Smooth muscle cell (in vitro differentiated cells): ENCODE results near the gene RNASE9. TPM values are rescaled to one million over a fixed set of nuclear protein-coding genes. Genes with fewer than 3 reads are reported as not detected.
"Not testable (repeated sequence)": the region's sequence is repeated elsewhere in the genome, so short reads cannot be mapped to it uniquely, and the experiment has no call there.

Experiments used
- DNase-seq: peaks from one replicate; lab custom pipeline; 2025; ENCODE audit not compliant: unreplicated experiment; lab: John Stamatoyannopoulos, UW
- H2AFZ ChIP-seq: fragments of 200-600 bp; sonication (generic); 2 replicates; pipeline ENCODE4 v1.6.0; 2016; ENCODE audit warnings: antibody characterized with exemption, low read depth, mild to moderate bottlenecking
- H3F3A ChIP-seq: fragments of 200-600 bp; sonication (generic); 2 replicates; pipeline ENCODE4 v1.6.0; 2017; ENCODE audit warnings: antibody characterized with exemption, low read depth
- H3K27ac ChIP-seq: fragments of 200-600 bp; sonication (generic); 2 replicates; pipeline ENCODE4 v1.5.1; 2016; ENCODE audit warnings: low read depth, mild to moderate bottlenecking
- H3K27me3 ChIP-seq: fragments of 200-600 bp; sonication (generic); 2 replicates; pipeline ENCODE4 v1.6.1; 2016; ENCODE audit warnings: low read depth, mild to moderate bottlenecking
- H3K36me3 ChIP-seq: fragments of 200-600 bp; sonication (generic); 2 replicates; pipeline ENCODE4 v1.5.1; 2016; ENCODE audit warnings: low read depth
- H3K4me1 ChIP-seq: fragments of 200-600 bp; sonication (generic); 2 replicates; pipeline ENCODE4 v1.5.1; 2016; ENCODE audit warnings: low read depth
- H3K4me2 ChIP-seq: fragments of 200-600 bp; sonication (generic); 2 replicates; pipeline ENCODE4 v1.6.0; 2016; ENCODE audit warnings: mild to moderate bottlenecking
- H3K4me3 ChIP-seq: fragments of 200-600 bp; sonication (generic); 2 replicates; pipeline ENCODE4 v1.5.1; 2016; ENCODE audit warnings: mild to moderate bottlenecking
- H3K79me2 ChIP-seq: fragments of 200-600 bp; sonication (generic); 2 replicates; pipeline ENCODE4 v1.6.0; 2016; ENCODE audit warnings: low read depth, mild to moderate bottlenecking
- H3K9ac ChIP-seq: fragments of 200-600 bp; sonication (generic); 2 replicates; pipeline ENCODE4 v1.6.0; 2016; ENCODE audit warnings: low read depth
- H3K9me3 ChIP-seq: fragments of 200-600 bp; sonication (generic); replicated peaks from 2 replicates; pipeline ENCODE4 v1.5.1; 2016; ENCODE audit warnings: low read depth
- H4K20me1 ChIP-seq: fragments of 200-600 bp; sonication (generic); 2 replicates; pipeline ENCODE4 v1.6.0; 2016; ENCODE audit warnings: low read depth
- WGBS: methylation state at CpG from one replicate; pipeline ENCODE4 v1.1.7; 2016; ENCODE audit warnings: low lambda C conversion rate; 5-methylcytosine and 5-hydroxymethylcytosine counted together
- polyA plus RNA-seq: library from polyadenylated mRNA; unstranded; fragments of >200 nt; fragmentation: Nextera tagmentation; extraction: Ambion mirVana; gene quantifications from 2 replicates; pipeline ENCODE4 v1.2.1, GENCODE V29; 2016
- total RNA-seq: library from RNA; depleted of rRNA; stranded (reverse); fragments of >200 nt; gene quantifications from 2 replicates; pipeline ENCODE4 v1.2.3, GENCODE V29; 2014

RNASE9 gene
- total and polyA plus RNA-seq, 2 experiments from 2014 or later, result not detected

GRCh38 chr14:20506752-20507151, 54.1 kb downstream of the RNASE9 start:
- H3K27ac ChIP-seq, H3K4me2 ChIP-seq: not testable (repeated sequence)
- no CpG with 5 or more reads among the region's 30 CpGs for WGBS

GRCh38 chr14:20506276-20506675, 54.6 kb downstream of the RNASE9 start:
- H3K9me3 ChIP-seq, H4K20me1 ChIP-seq, H2AFZ ChIP-seq, H3K4me2 ChIP-seq, H3F3A ChIP-seq, H3K27me3 ChIP-seq, DNase-seq, H3K9ac ChIP-seq, H3K4me1 ChIP-seq, H3K36me3 ChIP-seq, H3K27ac ChIP-seq, H3K79me2 ChIP-seq, H3K4me3 ChIP-seq: not testable (repeated sequence)
- no CpG with 5 or more reads among the region's 30 CpGs for WGBS

More at GRCh38 chr14:20506752-20507151, 54.1 kb downstream of the RNASE9 start:
- not testable (repeated sequence) for H3K36me3 ChIP-seq, H3K4me1 ChIP-seq, H3K27me3 ChIP-seq, H3F3A ChIP-seq, H4K20me1 ChIP-seq, H3K9me3 ChIP-seq, H3K79me2 ChIP-seq, H3K4me3 ChIP-seq, DNase-seq, H3K9ac ChIP-seq, H2AFZ ChIP-seq

Other genes starting within 250 kb of the RNASE9 start
- 65.3 and 70.4 TPM in 2 replicates for gene CCNB1IP1, start 227.8 kb downstream of the RNASE9 start, total RNA-seq
- 16.3 and 25.6 TPM in 2 replicates for gene CCNB1IP1, start 227.8 kb downstream of the RNASE9 start, polyA plus RNA-seq
- gene PARP2, start 217.4 kb downstream of the RNASE9 start, total RNA-seq, result 24.0 and 29.2 TPM in 2 replicates
- 37.3 and 38.7 TPM in 2 replicates for gene PARP2, start 217.4 kb downstream of the RNASE9 start, polyA plus RNA-seq
- gene TEP1, start 147.5 kb downstream of the RNASE9 start, total RNA-seq, result 10.0 and 10.3 TPM in 2 replicates
- gene TEP1, start 147.5 kb downstream of the RNASE9 start, polyA plus RNA-seq, result 3.9 and 4.0 TPM in 2 replicates
- not detected in 2 replicates for gene KLHL33, start 124.9 kb downstream of the RNASE9 start, total RNA-seq
- 0.04 and 0.08 TPM in 2 replicates for gene KLHL33, start 124.9 kb downstream of the RNASE9 start, polyA plus RNA-seq
- 33.3 and 41.3 TPM in 2 replicates for gene OSGEP, start 106.2 kb downstream of the RNASE9 start, total RNA-seq
- gene OSGEP, start 106.2 kb downstream of the RNASE9 start, polyA plus RNA-seq, result 18.4 and 21.7 TPM in 2 replicates
- gene APEX1, start 105.8 kb downstream of the RNASE9 start, total RNA-seq, result 51.2 and 81.6 TPM in 2 replicates
- 116 and 118 TPM in 2 replicates for gene APEX1, start 105.8 kb downstream of the RNASE9 start, polyA plus RNA-seq
- gene PIP4P1, start 99.6 kb downstream of the RNASE9 start, total RNA-seq, result 24.8 and 29.3 TPM in 2 replicates
- 53.8 and 54.9 TPM in 2 replicates for gene PIP4P1, start 99.6 kb downstream of the RNASE9 start, polyA plus RNA-seq
- 49.7 and 52.2 TPM in 2 replicates for gene PNP, start 91.6 kb downstream of the RNASE9 start, total RNA-seq
- gene PNP, start 91.6 kb downstream of the RNASE9 start, polyA plus RNA-seq, result 24.2 and 33.4 TPM in 2 replicates
- not detected in 2 replicates for gene RNASE10, start 55.5 kb downstream of the RNASE9 start, total RNA-seq
- 0.26 and 0.40 TPM in 2 replicates for gene RNASE10, start 55.5 kb downstream of the RNASE9 start, polyA plus RNA-seq
- gene RNASE11, start 27.0 kb upstream of the RNASE9 start, total RNA-seq, result not detected in 2 replicates
- gene RNASE11, start 27.0 kb upstream of the RNASE9 start, polyA plus RNA-seq, result not detected in 2 replicates
- not detected in 2 replicates for gene RNASE12, start 30.3 kb upstream of the RNASE9 start, total RNA-seq
- gene RNASE12, start 30.3 kb upstream of the RNASE9 start, polyA plus RNA-seq, result not detected in 2 replicates
- gene OR6S1, start 80.6 kb upstream of the RNASE9 start, total RNA-seq, result not detected in 2 replicates
- gene OR6S1, start 80.6 kb upstream of the RNASE9 start, polyA plus RNA-seq, result not detected in 2 replicates
- 34.8 and 41.8 TPM in 2 replicates for gene RNASE4, start 123.5 kb upstream of the RNASE9 start, total RNA-seq
- 20.1 and 28.6 TPM in 2 replicates for gene RNASE4, start 123.5 kb upstream of the RNASE9 start, polyA plus RNA-seq
- 7.1 and 13.8 TPM in 2 replicates for gene ANG, start 127.7 kb upstream of the RNASE9 start, total RNA-seq
- 19.5 TPM in 2 replicates for gene ANG, start 127.7 kb upstream of the RNASE9 start, polyA plus RNA-seq
- not detected in 2 replicates for gene EDDM3A, start 184.8 kb upstream of the RNASE9 start, total RNA-seq
- not detected in 2 replicates for gene EDDM3A, start 184.8 kb upstream of the RNASE9 start, polyA plus RNA-seq
- gene EDDM3B, start 207.4 kb upstream of the RNASE9 start, total RNA-seq, result not detected in 2 replicates
- gene EDDM3B, start 207.4 kb upstream of the RNASE9 start, polyA plus RNA-seq, result not detected in 2 replicates
- 3.3 TPM in 1 of 2 replicates, not detected in the other for gene RNASE6, start 220.2 kb upstream of the RNASE9 start, total RNA-seq
- 0.22 TPM in 1 of 2 replicates, not detected in the other for gene RNASE6, start 220.2 kb upstream of the RNASE9 start, polyA plus RNA-seq
- 4.0 and 13.5 TPM in 2 replicates for gene RNASE1, start 241.8 kb upstream of the RNASE9 start, total RNA-seq
- 6.9 and 8.5 TPM in 2 replicates for gene RNASE1, start 241.8 kb upstream of the RNASE9 start, polyA plus RNA-seq